ENCODE data around the gene SCCPDH. TPM values are rescaled to one million over a fixed set of nuclear protein-coding genes. Genes with fewer than 3 reads are reported as not detected.

Gene SCCPDH
- total and polyA plus RNA-seq, 2 experiments from 2014 or later: 44.2 to 44.8 TPM

GRCh38 chr1:246775531-246776385, 51.5 kb downstream of the SCCPDH start:
- Histone ChIP-seq H3K9me2 (replicated peaks; ENCODE audit: insufficient read depth) (no peaks in the 10 kb centered on the region), H4K20me1 (ENCODE audit: insufficient read depth, poor library complexity, severe bottlenecking) (no peaks in the 10 kb centered on the region), H3K27me3 (no peaks in the 10 kb centered on the region), H3K9me3 (ENCODE audit: low read depth) (no peaks in the 10 kb centered on the region), H3K36me3 (replicated peaks; ENCODE audit: insufficient read depth, low read depth) (no peaks in the 10 kb centered on the region), H3K4me1 (ENCODE audit: insufficient read depth) (no peaks in the 10 kb centered on the region), H3K79me2 (no peaks in the 10 kb centered on the region), H3K27ac (no peak overlapping the region), H3K4me2 (no peak overlapping the region), H2AFZ (no peak overlapping the region), H3K4me3 (no peak overlapping the region)
- no peak for DNase-seq (ENCODE audit: low spot score)
- TF ChIP-seq CTCF (IDR thresholded peaks at IDR 0.05; ENCODE audit: poor library complexity) (no peak), EZH2phosphoT487 (IDR thresholded peaks at IDR 0.05; ENCODE audit: low read depth, severe bottlenecking, unreplicated experiment) (no peak), EZH2 (IDR thresholded peaks at IDR 0.05; ENCODE audit: borderline replicate concordance) (no peak)
- 92% methylated on average over 23 of the region's 23 CpGs for WGBS (ENCODE audit: low lambda C conversion rate, missing lambda C conversion rate)

DNA sequence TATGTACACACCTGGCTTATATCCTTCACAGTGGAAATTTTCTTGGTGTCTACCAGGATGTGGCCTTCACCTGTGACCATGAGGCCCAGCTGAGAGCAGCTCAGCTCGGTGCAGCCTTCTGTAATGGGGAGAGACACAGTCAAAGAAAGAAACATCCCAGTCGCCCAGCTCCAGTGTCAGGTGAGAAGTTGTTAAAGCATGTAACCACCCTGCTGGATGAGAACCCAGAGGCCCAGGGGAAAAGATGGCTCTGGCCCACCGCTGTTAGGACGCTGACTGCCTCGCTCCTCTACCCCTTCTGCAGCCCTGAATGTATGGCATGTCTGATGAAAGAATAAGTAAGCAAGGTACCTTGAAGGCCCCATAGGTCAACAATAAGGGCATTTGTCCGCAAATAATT, 52.7 kb downstream of the SCCPDH start:
- no peaks in the 10 kb centered on the region for H3K9me3 ChIP-seq (ENCODE audit: low read depth)
- H3K9me2 ChIP-seq (replicated peaks; ENCODE audit: insufficient read depth): no peaks in the 10 kb centered on the region
- DNase-seq (ENCODE audit: low spot score): no peak
- no peak overlapping the region for H2AFZ ChIP-seq
- no peak overlapping the region for H3K4me2 ChIP-seq
- H3K4me1 ChIP-seq (ENCODE audit: insufficient read depth): no peaks in the 10 kb centered on the region
- H3K27me3 ChIP-seq: no peaks in the 10 kb centered on the region
- H3K36me3 ChIP-seq (replicated peaks; ENCODE audit: insufficient read depth, low read depth): no peaks in the 10 kb centered on the region
- H4K20me1 ChIP-seq (ENCODE audit: insufficient read depth, poor library complexity, severe bottlenecking): no peaks in the 10 kb centered on the region
- H3K27ac ChIP-seq: no peak overlapping the region
- 95% methylated on average over 6 of the region's 6 CpGs for WGBS (ENCODE audit: low lambda C conversion rate, missing lambda C conversion rate)
- TF ChIP-seq EZH2 (IDR thresholded peaks at IDR 0.05; ENCODE audit: borderline replicate concordance) (no peak), EZH2phosphoT487 (IDR thresholded peaks at IDR 0.05; ENCODE audit: low read depth, severe bottlenecking, unreplicated experiment) (no peak), CTCF (IDR thresholded peaks at IDR 0.05; ENCODE audit: poor library complexity) (no peak)
- H3K79me2 ChIP-seq: no peaks in the 10 kb centered on the region
- no peak overlapping the region for H3K4me3 ChIP-seq

DNA sequence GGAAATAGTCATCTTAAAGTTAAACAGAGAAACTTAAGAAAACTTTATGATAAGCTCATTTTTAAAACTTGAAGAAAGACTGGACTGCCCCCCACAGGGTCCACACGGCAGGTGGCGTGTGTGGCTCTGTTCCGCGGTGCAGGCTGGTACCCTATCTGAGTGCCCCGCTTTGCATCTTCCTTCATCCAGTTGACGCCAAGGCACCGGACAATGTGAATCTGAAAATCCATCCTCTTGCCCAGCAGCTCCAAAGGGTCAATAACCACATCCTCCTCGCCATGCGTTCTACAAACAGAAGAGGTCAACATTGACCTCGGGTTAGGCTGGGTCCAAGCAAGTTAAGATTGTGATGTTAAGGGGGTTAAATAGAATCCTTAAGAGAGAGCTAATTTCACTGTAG, 54.5 kb downstream of the SCCPDH start:
- no peak for DNase-seq (ENCODE audit: low spot score)
- Histone ChIP-seq H3K9me3 (ENCODE audit: low read depth) (no peaks in the 10 kb centered on the region), H3K9me2 (replicated peaks; ENCODE audit: insufficient read depth) (no peaks in the 10 kb centered on the region), H3K27ac (no peak overlapping the region), H3K4me2 (no peak overlapping the region), H3K4me1 (ENCODE audit: insufficient read depth) (no peaks in the 10 kb centered on the region), H3K27me3 (no peaks in the 10 kb centered on the region), H2AFZ (no peak overlapping the region), H3K79me2 (no peaks in the 10 kb centered on the region), H4K20me1 (ENCODE audit: insufficient read depth, poor library complexity, severe bottlenecking) (no peaks in the 10 kb centered on the region), H3K36me3 (replicated peaks; ENCODE audit: insufficient read depth, low read depth) (no peaks in the 10 kb centered on the region), H3K4me3 (no peak overlapping the region)
- 98% methylated on average over 10 of the region's 10 CpGs for WGBS (ENCODE audit: low lambda C conversion rate, missing lambda C conversion rate)
- TF ChIP-seq CTCF (IDR thresholded peaks at IDR 0.05; ENCODE audit: poor library complexity) (no peak), EZH2phosphoT487 (IDR thresholded peaks at IDR 0.05; ENCODE audit: low read depth, severe bottlenecking, unreplicated experiment) (no peak), EZH2 (IDR thresholded peaks at IDR 0.05; ENCODE audit: borderline replicate concordance) (no peak)

All from hepatocyte (in vitro differentiated cells).